ENCODE data around the gene JMY.

The JMY gene

DNA sequence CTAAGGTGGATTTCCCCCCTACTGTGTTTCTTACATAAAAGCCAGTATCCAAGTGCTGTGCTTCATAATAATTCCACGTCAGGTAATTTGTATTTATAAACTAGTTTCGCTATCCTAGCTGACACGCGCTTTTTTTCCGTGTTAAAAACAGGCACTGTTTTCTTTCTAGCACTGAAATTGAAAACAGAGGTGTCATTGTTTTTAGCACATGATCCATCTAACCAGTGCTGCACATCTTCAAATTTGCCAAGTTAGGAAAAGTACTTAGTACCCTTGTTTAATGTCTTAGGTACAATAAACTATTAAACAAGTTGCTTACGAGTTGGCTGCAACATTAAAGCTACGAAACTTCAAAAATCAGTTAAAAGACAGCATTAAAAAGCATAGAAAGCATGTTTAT, 49.9 kb downstream of the JMY start:
- DNase-seq (ENCODE audit: insufficient read length, low spot score) (no peak), FAIRE-seq (no peak)

DNA sequence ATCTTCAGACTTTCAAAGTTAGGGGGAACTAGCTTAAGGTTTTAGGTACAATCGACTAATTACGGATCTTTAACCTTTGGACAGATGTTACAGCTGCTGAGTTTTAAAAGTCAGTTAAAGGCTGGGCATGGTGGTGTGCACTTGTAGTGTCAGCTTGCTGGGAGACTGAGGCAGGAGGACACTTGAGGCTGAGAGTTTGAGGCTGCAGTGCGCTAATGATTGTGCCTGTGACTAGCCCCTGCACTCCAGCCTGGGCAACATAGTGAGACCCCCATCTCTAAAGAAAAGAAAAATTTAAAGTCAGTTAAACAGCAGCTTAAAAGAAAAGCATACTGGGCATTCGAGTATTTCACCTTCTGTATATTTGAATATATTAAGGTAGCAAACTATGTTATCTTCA, 51.4 kb downstream of the JMY start:
- FAIRE-seq (no peak), DNase-seq (ENCODE audit: insufficient read length, low spot score) (no peak)

DNA sequence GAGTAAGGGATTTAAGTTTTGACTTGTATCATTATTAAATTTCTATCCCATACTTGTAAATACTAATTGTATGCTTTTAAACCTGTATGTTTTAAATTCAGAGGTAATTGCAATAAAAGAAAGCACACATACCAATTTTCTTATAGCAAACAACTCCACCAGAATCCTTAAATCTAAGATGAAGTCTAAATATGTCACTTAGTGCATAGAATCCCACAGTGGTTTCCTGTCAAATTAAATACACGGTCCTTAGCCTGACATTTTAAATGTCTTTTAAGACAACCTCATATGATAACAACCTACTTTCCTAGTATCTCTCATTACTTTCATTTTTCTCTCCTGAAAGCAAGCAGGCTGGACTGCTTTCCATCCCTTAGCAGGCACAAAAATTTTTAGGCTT, 52.0 kb downstream of the JMY start:
- DNase-seq (ENCODE audit: insufficient read length, low spot score), result no peak
- FAIRE-seq, result no peak

DNA sequence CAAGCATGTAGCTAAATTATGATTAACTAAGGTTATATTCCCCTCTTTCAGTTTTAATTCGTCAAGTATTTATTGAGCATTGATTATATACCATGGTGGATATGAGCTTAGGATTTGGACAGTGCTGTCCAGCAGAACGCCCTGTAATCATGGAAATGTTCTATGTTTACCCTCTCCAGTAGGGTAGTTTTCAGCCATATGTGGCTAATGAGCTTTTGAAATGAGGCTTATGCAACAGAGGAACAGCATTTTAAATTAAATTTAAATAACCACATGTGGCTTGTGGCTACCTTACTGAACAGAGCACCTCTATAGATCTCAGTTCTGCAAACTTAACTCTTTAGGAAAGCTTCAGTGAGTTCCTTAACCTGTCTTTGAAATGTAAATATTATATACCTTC, 59.1 kb downstream of the JMY start:
- no peak for FAIRE-seq
- no peak for DNase-seq (ENCODE audit: insufficient read length, low spot score)

GRCh38 chr5:79297661-79298060, 61.7 kb downstream of the JMY start:
- DNase-seq (ENCODE audit: insufficient read length, low spot score) (no peak), FAIRE-seq (no peak)

- no peak for DNase-seq (ENCODE audit: insufficient read length, low spot score)
- FAIRE-seq, result no peak
Observed at GRCh38 chr5:79301046-79301712, 65.2 kb downstream of the JMY start.

- FAIRE-seq (no peak), DNase-seq (ENCODE audit: insufficient read length, low spot score) (no peak)
Observed at GRCh38 chr5:79302454-79302853, 66.5 kb downstream of the JMY start.

- no peak for FAIRE-seq
- no peak for DNase-seq (ENCODE audit: insufficient read length, low spot score)
Observed at GRCh38 chr5:79305706-79306105, 69.8 kb downstream of the JMY start.

GRCh38 chr5:79318935-79319614, 83.1 kb downstream of the JMY start:
- FAIRE-seq (no peak), DNase-seq (ENCODE audit: insufficient read length, low spot score) (no peak)

DNA sequence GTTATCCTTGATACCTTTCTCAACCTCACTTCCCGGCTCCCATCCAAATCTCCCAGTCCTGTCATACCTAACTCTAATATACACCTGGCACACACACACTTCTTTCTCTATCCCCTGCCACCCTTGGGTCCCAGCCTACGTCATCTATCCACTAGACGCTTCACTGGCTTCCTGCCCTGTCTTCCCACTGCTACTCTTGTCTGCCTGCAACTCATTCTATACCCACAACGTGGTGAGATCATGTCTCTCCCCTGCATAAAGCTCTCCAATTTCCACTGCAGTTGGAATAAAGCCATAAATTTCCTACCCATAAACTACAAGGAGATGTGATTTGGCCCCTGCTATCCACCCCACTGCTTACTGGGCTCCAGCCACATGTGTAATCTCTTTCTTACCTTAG, 93.5 kb downstream of the JMY start:
- FAIRE-seq (no peak), DNase-seq (ENCODE audit: insufficient read length, low spot score) (no peak)

- no peak for DNase-seq (ENCODE audit: insufficient read length, low spot score)
- FAIRE-seq, result no peak
Observed at GRCh38 chr5:79330071-79330470, 94.1 kb downstream of the JMY start.

- FAIRE-seq (no peak), DNase-seq (ENCODE audit: insufficient read length, low spot score) (no peak)
Observed at GRCh38 chr5:79333852-79334557, 98.1 kb downstream of the JMY start.

DNA sequence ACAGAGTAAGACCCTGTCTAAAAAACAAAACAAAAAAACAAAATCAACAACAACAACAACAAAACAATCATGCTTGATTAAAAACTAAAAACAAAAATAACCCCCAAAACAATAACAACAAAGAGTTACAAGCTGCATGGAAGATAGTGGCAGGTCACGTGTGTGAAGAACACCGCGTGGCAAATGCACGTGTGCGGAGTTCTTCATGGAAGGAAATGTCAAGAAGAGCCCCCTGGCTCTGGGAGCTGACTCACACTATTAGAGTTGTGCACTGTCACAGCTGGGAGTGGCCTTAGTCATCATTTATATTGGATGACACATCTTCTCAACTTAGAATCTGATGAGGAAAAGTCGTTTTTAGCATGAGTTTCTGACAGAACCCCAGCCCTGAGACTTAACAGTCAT, 110.5 kb downstream of the JMY start:
- no peak for FAIRE-seq
- DNase-seq (ENCODE audit: insufficient read length, low spot score), result no peak

GRCh38 chr5:79349047-79349446, 113.1 kb downstream of the JMY start:
- FAIRE-seq (no peak), DNase-seq (ENCODE audit: insufficient read length, low spot score) (no peak)

DNA sequence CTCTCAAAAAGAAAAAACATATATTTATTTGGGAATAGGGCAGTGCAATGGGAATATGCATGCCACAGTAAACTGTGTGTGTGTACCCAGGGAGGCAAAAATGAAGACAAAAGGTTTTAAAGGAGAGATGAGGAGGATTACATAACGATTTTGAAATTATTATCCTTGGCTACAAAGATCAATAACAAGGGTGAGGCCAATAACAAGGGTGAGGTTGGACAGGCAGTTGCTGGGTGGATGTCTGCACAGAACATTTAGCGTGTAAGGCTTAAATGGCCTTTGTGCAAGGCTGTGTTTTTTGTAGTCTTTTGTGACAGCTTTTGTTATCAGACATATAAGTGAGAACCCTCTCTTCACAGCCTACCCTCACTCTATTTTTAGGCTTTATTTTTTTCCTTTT, 114.0 kb downstream of the JMY start:
- no peak for DNase-seq (ENCODE audit: insufficient read length, low spot score)
- FAIRE-seq, result no peak

DNA sequence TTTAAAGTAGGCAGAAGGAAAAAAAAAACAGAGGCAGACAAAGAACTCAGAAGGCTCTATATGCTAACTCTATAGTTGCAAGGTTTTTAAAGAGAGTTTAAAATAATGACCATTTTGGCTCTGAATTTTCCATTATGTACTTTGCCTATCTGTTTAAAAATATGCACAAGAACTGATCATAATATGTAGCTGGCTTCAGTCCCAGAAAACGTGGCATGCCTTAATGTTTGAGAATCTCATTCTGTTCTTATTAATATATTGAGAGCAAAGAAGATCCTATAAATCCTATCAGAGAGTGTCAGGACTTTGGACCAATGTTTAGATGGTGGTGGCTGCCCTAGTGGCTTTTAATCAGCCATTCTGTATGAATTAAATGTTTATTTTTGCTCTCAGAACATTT, 121.5 kb downstream of the JMY start:
- DNase-seq (ENCODE audit: insufficient read length, low spot score) (no peak), FAIRE-seq (no peak)
